BE2C (cell line): ENCODE data around the gene LCN12.

ENCODE experiments used
- DNase-seq: peaks from one replicate; pipeline ENCODE4 v3.0.0-alpha.2; 2020
- H3K27me3 ChIP-seq: fragments of 250-450 bp; sonication (Bioruptor Pico); 2 replicates; pipeline ENCODE4 v1.5.1; 2020; ENCODE audit warnings: mild to moderate bottlenecking
- H3K36me3 ChIP-seq: fragments of 250-450 bp; sonication (Bioruptor Pico); 2 replicates; pipeline ENCODE4 v1.5.1; 2020; ENCODE audit warnings: mild to moderate bottlenecking
- H3K4me1 ChIP-seq: fragments of 250-450 bp; sonication (Bioruptor Pico); 2 replicates; pipeline ENCODE4 v1.5.1; 2020
- H3K4me3 ChIP-seq: 2 replicates; pipeline ENCODE4 v1.5.1; 2011; ENCODE audit warnings: low read depth, low read length
- H3K9me3 ChIP-seq: fragments of 250-450 bp; sonication (Bioruptor Pico); 2 replicates; pipeline ENCODE4 v1.5.1; 2020
- TF ChIP-seq, protein P1 (sequence below): IDR thresholded peaks from 2 replicates; pipeline ENCODE4 v1.5.1; 2012; ENCODE audit warnings: mild to moderate bottlenecking, low read depth, low read length

Gene LCN12

DNA sequence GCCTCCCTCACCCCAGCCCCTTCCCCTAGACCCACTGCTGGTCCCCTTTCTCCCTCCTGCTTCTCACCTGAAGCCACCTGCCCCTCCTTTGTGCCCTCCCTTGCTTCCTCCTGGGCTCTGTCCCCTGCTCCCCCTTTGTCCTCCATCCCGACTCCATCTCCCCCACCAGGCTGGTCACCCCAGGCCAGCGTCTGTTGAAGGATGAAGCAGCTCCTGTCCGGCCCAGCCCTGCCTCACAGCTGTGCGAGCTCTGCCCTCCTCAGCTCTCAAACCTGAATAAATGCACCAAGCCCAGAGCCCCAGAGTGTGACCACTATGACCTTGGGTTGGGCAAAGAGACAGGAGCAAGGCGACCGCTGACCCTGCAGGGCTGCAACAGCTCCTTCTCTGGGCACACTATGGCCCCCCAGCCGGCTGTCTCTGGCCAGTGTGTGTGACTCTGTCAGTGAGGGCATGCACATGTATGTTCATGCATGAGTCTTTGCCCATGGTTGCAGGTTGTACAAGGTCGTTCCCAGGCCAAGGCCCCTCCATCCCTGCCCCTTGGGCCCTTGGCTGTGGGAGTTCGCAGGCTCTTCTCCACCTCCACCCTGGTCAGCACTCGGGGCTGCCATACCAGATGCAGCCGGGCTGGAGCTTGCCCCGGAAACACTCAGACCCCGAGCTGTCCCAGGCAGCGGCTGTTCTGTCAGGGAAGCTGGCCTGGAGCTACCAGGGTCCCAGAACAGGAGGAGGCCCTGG, 3.3 kb downstream of the LCN12 start:
- DNase-seq: no peak
- no peaks in the 10 kb centered on the region for H3K9me3 ChIP-seq
- TF ChIP-seq, protein P1, sequence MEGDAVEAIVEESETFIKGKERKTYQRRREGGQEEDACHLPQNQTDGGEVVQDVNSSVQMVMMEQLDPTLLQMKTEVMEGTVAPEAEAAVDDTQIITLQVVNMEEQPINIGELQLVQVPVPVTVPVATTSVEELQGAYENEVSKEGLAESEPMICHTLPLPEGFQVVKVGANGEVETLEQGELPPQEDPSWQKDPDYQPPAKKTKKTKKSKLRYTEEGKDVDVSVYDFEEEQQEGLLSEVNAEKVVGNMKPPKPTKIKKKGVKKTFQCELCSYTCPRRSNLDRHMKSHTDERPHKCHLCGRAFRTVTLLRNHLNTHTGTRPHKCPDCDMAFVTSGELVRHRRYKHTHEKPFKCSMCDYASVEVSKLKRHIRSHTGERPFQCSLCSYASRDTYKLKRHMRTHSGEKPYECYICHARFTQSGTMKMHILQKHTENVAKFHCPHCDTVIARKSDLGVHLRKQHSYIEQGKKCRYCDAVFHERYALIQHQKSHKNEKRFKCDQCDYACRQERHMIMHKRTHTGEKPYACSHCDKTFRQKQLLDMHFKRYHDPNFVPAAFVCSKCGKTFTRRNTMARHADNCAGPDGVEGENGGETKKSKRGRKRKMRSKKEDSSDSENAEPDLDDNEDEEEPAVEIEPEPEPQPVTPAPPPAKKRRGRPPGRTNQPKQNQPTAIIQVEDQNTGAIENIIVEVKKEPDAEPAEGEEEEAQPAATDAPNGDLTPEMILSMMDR: no peak
- no peak overlapping the region for H3K4me3 ChIP-seq
- no peaks in the 10 kb centered on the region for H3K27me3 ChIP-seq
- no peaks in the 10 kb centered on the region for H3K36me3 ChIP-seq
- H3K4me1 ChIP-seq: peaks cover 9% of the 10 kb centered on the region

DNA sequence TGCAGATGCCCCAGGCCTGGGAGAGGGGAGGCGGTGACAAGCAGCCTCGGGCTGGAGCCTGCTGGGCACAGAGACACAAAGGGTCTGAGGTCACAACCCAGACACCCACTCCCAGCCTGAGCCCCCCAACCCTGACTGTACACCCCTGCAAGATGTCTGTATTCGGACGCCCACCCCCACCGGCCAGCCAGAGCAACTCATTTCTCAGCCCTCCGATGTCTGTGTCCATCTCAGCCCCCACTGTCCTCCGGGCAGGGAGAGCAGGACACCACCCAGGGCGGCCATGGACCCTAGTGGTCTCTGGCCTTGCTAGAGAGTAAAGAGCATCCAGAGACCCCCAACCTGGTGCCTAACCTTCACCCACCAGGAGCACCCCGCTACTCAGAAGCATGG, 3.9 kb downstream of the LCN12 start:
- no peaks in the 10 kb centered on the region for H3K36me3 ChIP-seq
- no peak for DNase-seq
- no peaks in the 10 kb centered on the region for H3K27me3 ChIP-seq
- H3K4me3 ChIP-seq: no peak overlapping the region
- TF ChIP-seq, protein P1: no peak
- H3K9me3 ChIP-seq: no peaks in the 10 kb centered on the region
- H3K4me1 ChIP-seq: peaks cover 5% of the 10 kb centered on the region; the same call in 1 of the 2 replicates

DNA sequence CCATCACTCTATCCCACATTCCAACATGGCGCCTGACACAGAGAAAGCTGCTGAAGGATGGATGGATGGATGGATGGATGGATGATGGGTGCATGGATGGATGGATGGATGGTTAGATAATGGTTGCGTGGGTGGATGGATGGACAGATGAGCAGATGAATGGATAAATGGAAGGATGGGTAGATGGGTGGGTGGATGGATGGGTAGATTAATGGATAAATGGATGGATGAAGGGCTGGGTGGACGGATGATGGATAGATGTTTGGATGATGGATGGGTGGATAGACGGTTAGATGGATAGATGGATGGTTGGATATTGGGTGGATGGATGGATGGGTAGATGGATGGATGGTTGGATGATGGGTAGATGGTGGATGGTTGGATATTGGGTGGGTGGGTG, 4.5 kb downstream of the LCN12 start:
- TF ChIP-seq, protein P1: no peak
- Histone ChIP-seq H3K4me1 (peaks cover 5% of the 10 kb centered on the region; the same call in 1 of the 2 replicates), H3K27me3 (no peaks in the 10 kb centered on the region), H3K36me3 (no peaks in the 10 kb centered on the region), H3K4me3 (no peak overlapping the region), H3K9me3 (no peaks in the 10 kb centered on the region)
- no peak for DNase-seq

DNA sequence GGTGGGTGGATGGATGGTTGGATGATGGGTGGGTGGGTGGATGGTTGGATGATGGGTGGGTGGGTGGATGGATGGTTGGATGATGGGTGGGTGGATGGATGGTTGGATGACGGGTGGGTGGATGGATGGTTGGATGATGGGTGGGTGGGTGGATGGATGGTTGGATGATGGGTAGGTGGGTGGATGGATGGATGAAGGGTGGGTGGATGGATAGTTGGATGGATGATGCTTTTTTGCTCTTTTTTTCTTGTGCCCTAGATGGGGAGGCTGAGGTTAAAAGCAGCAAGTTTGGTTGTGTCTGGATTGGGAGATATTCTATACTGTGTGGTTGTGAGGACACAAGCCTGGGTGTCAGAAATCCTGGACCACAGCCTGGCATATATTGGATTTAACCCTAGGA, 5.4 kb downstream of the LCN12 start:
- TF ChIP-seq, protein P1: no peak
- Histone ChIP-seq H3K4me3 (no peak overlapping the region), H3K9me3 (no peaks in the 10 kb centered on the region), H3K4me1 (no peaks in the 10 kb centered on the region), H3K27me3 (no peaks in the 10 kb centered on the region), H3K36me3 (no peaks in the 10 kb centered on the region)
- DNase-seq: no peak

DNA sequence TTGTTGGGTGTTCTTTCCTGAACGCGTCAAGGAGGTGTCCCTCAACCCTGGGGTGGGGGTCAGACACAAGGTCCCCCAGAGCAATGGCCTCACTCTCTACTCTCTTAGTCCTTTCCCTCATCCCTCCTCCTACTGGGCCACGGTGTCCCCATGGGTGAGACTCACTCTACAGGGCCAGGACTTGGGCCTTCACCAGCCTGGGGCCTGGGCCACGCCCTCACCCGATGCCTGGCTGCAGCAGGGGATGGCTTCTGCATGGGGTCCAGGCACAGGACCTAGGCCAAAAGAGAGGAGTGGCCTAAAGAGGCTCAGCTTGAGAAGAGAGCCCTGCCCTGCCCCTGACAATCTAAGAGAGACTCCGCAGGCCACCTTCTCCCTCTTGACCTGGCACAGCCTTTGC, 5.8 kb downstream of the LCN12 start:
- TF ChIP-seq, protein P1: no peak
- no peaks in the 10 kb centered on the region for H3K36me3 ChIP-seq
- H3K9me3 ChIP-seq: no peaks in the 10 kb centered on the region
- H3K4me1 ChIP-seq: no peaks in the 10 kb centered on the region
- no peak for DNase-seq
- H3K4me3 ChIP-seq: no peak overlapping the region
- H3K27me3 ChIP-seq: no peaks in the 10 kb centered on the region

DNA sequence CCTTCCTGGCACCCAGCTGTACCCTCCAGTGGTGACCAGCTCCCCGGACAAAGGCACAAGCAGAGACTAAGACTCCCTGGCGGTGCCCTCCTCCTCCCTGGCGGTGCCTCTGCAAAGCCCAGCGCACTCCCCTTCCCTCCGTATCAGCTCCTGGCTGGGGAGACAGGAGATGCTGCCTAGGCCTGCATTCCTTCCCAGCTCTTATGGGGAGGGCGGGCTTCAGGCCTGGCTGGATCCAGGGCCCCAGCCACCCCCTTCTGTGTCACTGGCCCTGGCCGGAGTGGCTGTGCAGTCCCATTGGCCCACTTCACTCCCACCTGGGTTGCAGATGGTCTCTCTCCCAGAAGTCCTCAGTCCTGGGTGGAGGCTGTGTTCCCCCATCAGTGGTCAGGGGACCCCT, 6.4 kb downstream of the LCN12 start:
- H3K27me3 ChIP-seq: no peaks in the 10 kb centered on the region
- no peaks in the 10 kb centered on the region for H3K36me3 ChIP-seq
- no peaks in the 10 kb centered on the region for H3K4me1 ChIP-seq
- TF ChIP-seq, protein P1: no peak
- H3K4me3 ChIP-seq: no peak overlapping the region
- no peak for DNase-seq
- H3K9me3 ChIP-seq: no peaks in the 10 kb centered on the region
